Left lung (tissue), 10 donors: Measurements from ENCODE around the gene PREX1. TPM values are rescaled to one million over a fixed set of nuclear protein-coding genes. Genes with fewer than 3 reads are reported as not detected.

Experiments used
- ATAC-seq: fragments of 200-7000 bp; cut with Tn5 transposase; one replicate; pipeline ENCODE4 v1.9.1; 2020; ENCODE audit warnings: moderate library complexity
- DNase-seq, 4 donors: peaks; one replicate each; pipeline ENCODE4 v3.0.0-alpha.2; 2013 to 2020
- H3K27ac ChIP-seq, 2 donors: fragments of 200-600 bp; sonication (generic) in 1 of 2; one replicate each; pipeline versions ENCODE4 v1.5.0 to v1.8.0; 2020 to 2021
- H3K27me3 ChIP-seq, 2 donors: fragments of 200-600 bp; sonication (generic) in 1 of 2; one replicate each; pipeline versions ENCODE4 v1.5.0 to v1.8.0; 2020 to 2021
- H3K36me3 ChIP-seq, 2 donors: fragments of 200-600 bp; sonication (generic) in 1 of 2; one replicate each; pipeline versions ENCODE4 v1.5.0 to v1.8.0; 2020 to 2021
- H3K4me1 ChIP-seq, 2 donors: fragments of 200-600 bp; one replicate each; pipeline ENCODE4 v1.8.0; 2021
- H3K4me3 ChIP-seq, 2 donors: fragments of 200-600 bp; sonication (generic) in 1 of 2; one replicate each; pipeline versions ENCODE4 v1.5.0 to v1.8.0; 2020 to 2021; ENCODE audit warnings: mild to moderate bottlenecking in 1 of 2
- H3K9me3 ChIP-seq, 2 donors: fragments of 200-600 bp; sonication (generic) in 1 of 2; one replicate each; pipeline versions ENCODE4 v1.5.0 to v1.8.0; 2020 to 2021
- CTCF ChIP-seq, 2 donors: fragments of 200-600 bp; sonication (generic) in 1 of 2; IDR thresholded peaks; one replicate each; pipeline versions ENCODE4 v1.5.0 to v1.8.0; 2021; ENCODE audit warnings: antibody characterized with exemption in 2 of 2
- intact Hi-C, 2 donors: fragments of 100-400 bp; cut with DNase I; formaldehyde crosslinking; loops; one replicate each; pipeline versions ENCODE4 v1.11.2 to v1.14.2; 2022
- polyA plus RNA-seq, 6 donors: library from polyadenylated mRNA; unstranded; fragments of 120-200 nt; gene quantifications; one replicate each; pipeline ENCODE4 v1.2.1, GENCODE V29; 2013; ENCODE audit not compliant: insufficient read length in 6 of 6
- total RNA-seq, 2 donors: library from RNA; stranded (reverse); fragmentation: NEBNext Ultra II Directional; extraction: Animal tissue kit (Norgen Biotek cat#: 25700); gene quantifications; one replicate each; pipeline ENCODE4 v1.2.1, GENCODE V29; 2021
- donor health status: DM: no; HTN: yes; CAD: no.
- donor health status: DM: no; HTN: no; CAD: no.

The PREX1 gene
- total and polyA plus RNA-seq, 8 donors: 20.3 to 111 (median 26.1) TPM

GRCh38 chr20:48733296-48733790 lies 94.5 kb downstream of the PREX1 start:
- TF ChIP-seq CTCF (IDR thresholded peaks at IDR 0.05): no peak

GRCh38 chr20:48732081-48732829 lies 95.5 kb downstream of the PREX1 start:
- no peak for DNase-seq
- intact Hi-C loops: no loop called here
- Histone ChIP-seq H3K36me3 (peaks cover 0 to 69% of the 10 kb centered on the region in 2 donors), H3K4me3 (no peak overlapping the region), H3K27me3 (no peaks in the 10 kb centered on the region), H3K4me1 (peaks cover 0 to 91% of the 10 kb centered on the region in 2 donors), H3K9me3 (no peaks in the 10 kb centered on the region), H3K27ac (no peak overlapping the region)
- ATAC-seq: no peak
- TF ChIP-seq CTCF (IDR thresholded peaks at IDR 0.05): no peak

More at GRCh38 chr20:48733296-48733790, 94.5 kb downstream of the PREX1 start:
- intact Hi-C loops: no loop called here
- H3K36me3 ChIP-seq: peaks cover 0 to 69% of the 10 kb centered on the region in 2 donors
- DNase-seq: no peak
- H3K9me3 ChIP-seq: no peaks in the 10 kb centered on the region
- H3K27ac ChIP-seq: no peak overlapping the region
- ATAC-seq: no peak
- H3K27me3 ChIP-seq: no peaks in the 10 kb centered on the region
- H3K4me1 ChIP-seq: peaks cover 4 to 96% of the 10 kb centered on the region in 2 donors
- no peak overlapping the region for H3K4me3 ChIP-seq

- Histone ChIP-seq H3K27me3 (no peaks in the 10 kb centered on the region), H3K4me3 (no peak overlapping the region), H3K36me3 (peaks cover 0 to 72% of the 10 kb centered on the region in 2 donors), H3K9me3 (no peaks in the 10 kb centered on the region), H3K27ac (no peak overlapping the region), H3K4me1 (peaks cover 0 to 85% of the 10 kb centered on the region in 2 donors)
- ATAC-seq: no peak
- no peak for TF ChIP-seq CTCF (IDR thresholded peaks at IDR 0.05)
- DNase-seq: no peak
- intact Hi-C loops: no loop called here
Measured at GRCh38 chr20:48731536-48731935, 96.3 kb downstream of the PREX1 start.

- Histone ChIP-seq H3K4me3 (no peak overlapping the region), H3K4me1 (peaks cover 0 to 85% of the 10 kb centered on the region in 2 donors), H3K9me3 (no peaks in the 10 kb centered on the region), H3K27me3 (no peaks in the 10 kb centered on the region), H3K36me3 (peaks cover 0 to 72% of the 10 kb centered on the region in 2 donors), H3K27ac (no peak overlapping the region)
- TF ChIP-seq CTCF (IDR thresholded peaks at IDR 0.05): no peak
- intact Hi-C loops: no loop called here
- ATAC-seq (no peak), DNase-seq (no peak)
Measured at GRCh38 chr20:48730977-48731376, 96.8 kb downstream of the PREX1 start.

GRCh38 chr20:48729538-48729937 lies 98.3 kb downstream of the PREX1 start:
- peaks cover 0 to 86% of the 10 kb centered on the region in 2 donors for H3K4me1 ChIP-seq
- no peaks in the 10 kb centered on the region for H3K27me3 ChIP-seq
- ATAC-seq (no peak), DNase-seq (peak in 1 of 4 donors; percentile 27)
- H3K4me3 ChIP-seq: no peak overlapping the region
- H3K36me3 ChIP-seq: peaks cover 0 to 80% of the 10 kb centered on the region in 2 donors
- no peak for TF ChIP-seq CTCF (IDR thresholded peaks at IDR 0.05)
- H3K9me3 ChIP-seq: no peaks in the 10 kb centered on the region
- intact Hi-C loops: no loop called here
- no peak overlapping the region for H3K27ac ChIP-seq
